Measurements from ENCODE around the gene CTTNBP2NL.
"Not testable (repeated sequence)": the region's sequence is repeated elsewhere in the genome, so short reads cannot be mapped to it uniquely, and the experiment has no call there.

The CTTNBP2NL gene

GRCh38 chr1:112477550-112477949 lies 81.5 kb downstream of the CTTNBP2NL start:
- no peak overlapping the region for H3K4me3 ChIP-seq (ENCODE audit: low read length)
- TF ChIP-seq CTCF (IDR thresholded peaks at IDR 0.05; ENCODE audit: insufficient read depth, low read depth, low read length, missing control alignments): no peak
- no peak for DNase-seq (ENCODE audit: low read depth)

- TF ChIP-seq CTCF (IDR thresholded peaks at IDR 0.05; ENCODE audit: insufficient read depth, low read depth, low read length, missing control alignments): no peak
- DNase-seq (ENCODE audit: low read depth): no peak
- H3K4me3 ChIP-seq (ENCODE audit: low read length): no peak overlapping the region
These were observed 82.3 kb downstream of the CTTNBP2NL start for GRCh38 chr1:112478314-112478713.

DNA sequence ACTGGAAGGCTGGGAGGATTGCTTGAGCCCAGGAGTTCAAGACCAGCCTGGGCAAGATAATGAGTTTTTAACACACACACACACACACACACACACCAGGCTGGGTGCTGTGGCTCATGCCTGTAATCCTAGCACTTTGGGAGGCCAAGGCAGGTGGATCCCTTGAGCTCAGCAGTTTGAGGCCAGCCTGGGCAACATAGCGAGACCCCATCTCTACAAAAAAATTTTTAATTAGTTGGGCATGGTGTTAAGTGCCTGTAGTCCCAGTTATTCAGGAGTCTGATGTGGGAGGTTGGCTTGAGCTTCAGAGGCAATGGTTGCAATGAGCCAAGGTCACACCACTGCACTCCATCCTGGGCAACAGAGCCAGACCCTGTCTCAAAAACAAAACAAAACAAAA lies 90.0 kb downstream of the CTTNBP2NL start:
- not testable (repeated sequence) for DNase-seq (ENCODE audit: low read depth); H3K4me3 ChIP-seq (ENCODE audit: low read length)

GRCh38 chr1:112487686-112488085 lies 91.7 kb downstream of the CTTNBP2NL start:
- peak; percentile 34 for DNase-seq (ENCODE audit: low read depth)
- not testable (repeated sequence) for H3K4me3 ChIP-seq (ENCODE audit: low read length)

DNA sequence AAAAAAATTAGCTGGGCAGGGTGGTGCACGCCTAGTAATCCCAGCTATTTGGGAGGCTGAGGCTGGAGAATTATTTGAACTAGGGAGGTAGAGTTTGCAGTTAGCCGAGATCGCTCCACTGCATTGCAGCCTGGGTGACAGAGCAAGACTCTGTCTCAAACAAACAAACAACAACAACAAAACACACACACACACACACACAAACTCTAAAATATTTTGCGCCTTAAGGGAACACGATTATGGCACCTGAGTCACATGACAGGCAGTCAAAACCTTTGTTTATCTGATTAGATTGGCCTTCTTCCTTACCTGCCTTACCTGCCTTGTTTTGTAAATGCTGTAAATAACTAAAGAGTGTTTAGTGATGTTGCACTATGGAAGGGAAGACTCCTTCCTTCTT lies 92.1 kb downstream of the CTTNBP2NL start:
- TF ChIP-seq CTCF (IDR thresholded peaks at IDR 0.05; ENCODE audit: insufficient read depth, low read depth, low read length, missing control alignments): no peak
- H3K4me3 ChIP-seq (ENCODE audit: low read length): no peak overlapping the region
- no peak for DNase-seq (ENCODE audit: low read depth)

- DNase-seq (ENCODE audit: low read depth): no peak
- TF ChIP-seq CTCF (IDR thresholded peaks at IDR 0.05; ENCODE audit: insufficient read depth, low read depth, low read length, missing control alignments): no peak
- no peak overlapping the region for H3K4me3 ChIP-seq (ENCODE audit: low read length)
These were observed 96.1 kb downstream of the CTTNBP2NL start for GRCh38 chr1:112492076-112492475.

DNA sequence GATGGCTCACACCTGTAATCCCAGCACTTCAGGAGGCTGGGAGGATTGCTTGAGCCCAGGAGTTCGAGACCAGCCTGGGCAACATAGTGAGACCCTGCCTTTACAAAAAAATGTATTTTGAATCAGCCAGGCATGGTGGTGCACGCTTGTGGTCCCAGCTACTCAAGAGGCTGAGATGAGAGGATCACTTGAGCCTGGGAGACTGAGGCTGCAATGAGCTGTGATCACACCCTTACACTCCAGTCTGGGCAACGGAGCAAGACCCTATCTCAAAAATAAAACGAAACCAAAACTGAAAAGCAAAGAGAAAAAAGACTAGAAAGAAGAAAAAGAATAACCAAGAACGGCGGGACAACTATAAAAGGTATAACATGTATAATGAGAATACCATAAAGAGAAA lies 97.3 kb downstream of the CTTNBP2NL start:
- TF ChIP-seq CTCF (IDR thresholded peaks at IDR 0.05; ENCODE audit: insufficient read depth, low read depth, low read length, missing control alignments): no peak
- H3K4me3 ChIP-seq (ENCODE audit: low read length): no peak overlapping the region
- no peak for DNase-seq (ENCODE audit: low read depth)

DNA sequence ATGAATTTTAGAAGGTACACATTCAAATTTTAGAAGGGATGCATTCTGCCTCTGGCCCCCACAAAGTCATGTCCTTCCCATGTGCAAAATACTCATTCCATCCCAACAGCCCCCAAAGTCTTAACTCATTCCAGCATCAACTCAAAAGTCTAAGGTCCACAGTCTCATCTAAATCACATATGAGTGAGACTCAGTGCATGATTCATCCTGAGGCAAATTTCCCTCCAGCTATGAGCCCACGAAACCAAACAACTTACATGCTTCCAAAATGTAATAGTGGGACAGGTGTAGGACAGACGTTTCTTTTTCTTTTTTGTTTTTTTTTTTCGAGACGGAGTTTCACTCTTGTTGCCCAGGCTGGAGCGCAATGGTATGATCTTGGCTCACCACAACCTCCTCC lies 100.3 kb downstream of the CTTNBP2NL start:
- no peak for TF ChIP-seq CTCF (IDR thresholded peaks at IDR 0.05; ENCODE audit: insufficient read depth, low read depth, low read length, missing control alignments)
- H3K4me3 ChIP-seq (ENCODE audit: low read length): no peak overlapping the region
- DNase-seq (ENCODE audit: low read depth): peak; percentile 29

All from epithelial cell of esophagus (primary cell).